Retinal pigment epithelial cell (primary cell): ENCODE measurements around the gene IFT88.

Experiments
- DNase-seq: peaks from one replicate; pipeline ENCODE4 v3.0.0-alpha.2; 2010; ENCODE audit warnings: low read depth
- H3K4me3 ChIP-seq: 2 replicates; pipeline ENCODE4 v1.5.1; 2011; ENCODE audit warnings: mild to moderate bottlenecking, low read length, control low read depth, moderate library complexity
- CTCF ChIP-seq: conservative IDR thresholded peaks from 2 replicates; pipeline ENCODE4 v1.5.1; 2011; ENCODE audit warnings: low read depth, low read length, control low read depth, inconsistent platforms

IFT88 gene

DNA sequence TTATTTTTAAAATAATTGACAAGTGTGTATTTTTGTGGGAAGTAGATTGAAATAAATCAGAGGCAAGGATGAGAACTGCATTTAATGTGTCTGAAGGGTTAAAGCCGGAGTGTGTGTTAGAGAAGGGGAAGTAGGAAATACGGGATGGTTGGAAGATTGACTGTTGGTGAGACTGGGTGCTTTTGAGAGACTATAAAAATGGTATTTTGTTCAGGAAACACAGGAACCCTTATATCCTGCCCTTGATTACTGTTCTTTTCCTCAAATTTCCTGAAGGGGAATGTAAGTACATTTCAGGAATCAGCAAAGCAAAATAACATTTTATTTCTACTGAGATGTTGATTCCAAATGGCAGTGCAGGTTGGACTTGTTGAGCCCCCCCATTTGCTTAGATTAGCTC lies 15.1 kb downstream of the IFT88 start:
- no peak for DNase-seq
- TF ChIP-seq CTCF: no peak
- H3K4me3 ChIP-seq: no peak overlapping the region

GRCh38 chr13:20583803-20584293 lies 16.9 kb downstream of the IFT88 start:
- H3K4me3 ChIP-seq: no peak overlapping the region
- DNase-seq: no peak
- TF ChIP-seq CTCF: no peak

DNA sequence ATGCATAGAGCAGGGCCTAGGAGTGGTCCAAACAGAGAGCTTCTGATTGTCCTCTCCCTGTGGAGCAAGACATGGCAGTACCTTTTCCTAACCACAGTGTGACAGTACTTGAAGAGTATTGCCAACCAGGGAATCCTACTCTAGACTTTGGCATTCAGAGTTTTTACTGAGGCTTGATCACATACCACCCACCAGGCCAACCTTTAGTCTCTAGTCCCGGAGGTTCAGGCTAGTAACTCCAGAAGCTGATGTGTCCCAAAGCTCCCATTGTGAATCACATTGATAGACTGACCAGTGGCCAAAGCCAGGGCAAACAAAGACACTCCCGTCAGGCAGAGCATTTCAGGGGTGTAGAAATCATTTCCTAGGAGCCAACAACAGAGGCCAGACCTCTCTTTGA lies 18.4 kb downstream of the IFT88 start:
- no peak for TF ChIP-seq CTCF
- H3K4me3 ChIP-seq: no peak overlapping the region
- DNase-seq: no peak

DNA sequence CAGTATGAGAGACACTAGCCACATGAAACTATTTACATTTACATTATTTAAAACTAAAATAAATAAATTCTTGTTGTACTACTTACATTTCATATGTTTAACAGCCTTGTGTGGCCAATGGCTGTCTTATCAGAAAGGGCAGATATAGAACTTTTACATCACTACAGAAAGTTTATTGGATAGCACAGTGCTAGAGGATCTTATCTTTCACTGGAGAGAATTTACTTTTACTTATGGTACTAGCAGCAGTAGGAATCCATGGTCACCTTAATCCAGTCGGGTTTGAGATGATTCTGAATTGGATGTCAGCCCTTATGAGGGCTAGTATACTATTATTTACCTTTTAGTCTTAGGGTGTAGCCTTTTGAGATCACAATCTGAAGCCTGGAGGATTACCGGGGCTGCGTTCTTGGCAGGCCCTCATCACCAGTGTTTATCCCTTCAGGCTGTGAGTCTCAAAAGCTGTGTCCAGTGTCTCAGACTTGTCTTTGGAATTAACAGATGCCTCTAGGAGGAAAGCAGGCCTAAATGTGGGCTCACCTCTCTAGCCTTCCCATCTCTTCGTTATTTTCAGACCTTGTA lies 21.7 kb downstream of the IFT88 start:
- no peak for TF ChIP-seq CTCF
- no peak overlapping the region for H3K4me3 ChIP-seq
- no peak for DNase-seq

DNA sequence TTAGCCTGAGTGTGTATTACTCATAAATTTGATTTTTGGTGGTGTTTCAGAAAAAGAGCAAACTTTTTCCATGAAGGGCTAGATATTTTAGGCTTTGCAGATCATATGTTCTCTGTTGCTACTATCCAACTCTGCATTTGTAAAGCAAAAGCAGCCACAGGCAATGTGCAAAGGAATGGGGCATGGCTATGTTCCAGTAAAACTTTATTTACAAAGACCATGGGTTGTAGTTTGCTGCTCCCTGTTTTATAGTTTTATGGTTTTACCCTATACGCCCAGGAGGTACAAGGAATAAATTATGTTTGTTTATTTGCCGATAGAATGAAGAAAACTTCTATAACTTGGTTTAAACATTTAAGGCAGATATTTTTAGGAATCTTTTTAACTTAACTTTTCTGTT lies 23.6 kb downstream of the IFT88 start:
- H3K4me3 ChIP-seq: no peak overlapping the region
- no peak for TF ChIP-seq CTCF
- DNase-seq: no peak

DNA sequence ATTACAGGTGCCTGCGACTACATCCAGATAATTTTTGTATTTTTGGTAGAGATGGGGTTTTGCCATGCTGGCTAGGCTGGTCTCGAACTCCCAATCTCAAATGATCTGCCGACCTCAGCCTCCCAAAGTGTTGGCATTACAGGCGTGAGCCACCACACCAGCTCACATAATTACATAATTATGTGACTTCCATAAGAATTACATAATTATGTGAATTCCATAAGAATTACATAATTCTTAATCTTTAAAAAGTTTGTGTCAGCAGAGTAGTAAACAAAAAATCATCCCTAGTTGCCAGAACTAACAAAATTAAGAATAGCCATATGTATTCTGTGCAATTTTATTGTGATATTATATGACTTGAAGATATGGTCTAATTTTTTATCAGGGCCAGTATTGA lies 25.6 kb downstream of the IFT88 start:
- no peak overlapping the region for H3K4me3 ChIP-seq
- DNase-seq: no peak
- no peak for TF ChIP-seq CTCF

- DNase-seq: no peak
- H3K4me3 ChIP-seq: no peak overlapping the region
- no peak for TF ChIP-seq CTCF
Observed at GRCh38 chr13:20594280-20594679, 27.3 kb downstream of the IFT88 start.
